ENCODE results near the gene ADSS1.
A peak's percentile ranks its signal among the peaks of the same experiment; 100 is the strongest.

ADSS1 gene

DNA sequence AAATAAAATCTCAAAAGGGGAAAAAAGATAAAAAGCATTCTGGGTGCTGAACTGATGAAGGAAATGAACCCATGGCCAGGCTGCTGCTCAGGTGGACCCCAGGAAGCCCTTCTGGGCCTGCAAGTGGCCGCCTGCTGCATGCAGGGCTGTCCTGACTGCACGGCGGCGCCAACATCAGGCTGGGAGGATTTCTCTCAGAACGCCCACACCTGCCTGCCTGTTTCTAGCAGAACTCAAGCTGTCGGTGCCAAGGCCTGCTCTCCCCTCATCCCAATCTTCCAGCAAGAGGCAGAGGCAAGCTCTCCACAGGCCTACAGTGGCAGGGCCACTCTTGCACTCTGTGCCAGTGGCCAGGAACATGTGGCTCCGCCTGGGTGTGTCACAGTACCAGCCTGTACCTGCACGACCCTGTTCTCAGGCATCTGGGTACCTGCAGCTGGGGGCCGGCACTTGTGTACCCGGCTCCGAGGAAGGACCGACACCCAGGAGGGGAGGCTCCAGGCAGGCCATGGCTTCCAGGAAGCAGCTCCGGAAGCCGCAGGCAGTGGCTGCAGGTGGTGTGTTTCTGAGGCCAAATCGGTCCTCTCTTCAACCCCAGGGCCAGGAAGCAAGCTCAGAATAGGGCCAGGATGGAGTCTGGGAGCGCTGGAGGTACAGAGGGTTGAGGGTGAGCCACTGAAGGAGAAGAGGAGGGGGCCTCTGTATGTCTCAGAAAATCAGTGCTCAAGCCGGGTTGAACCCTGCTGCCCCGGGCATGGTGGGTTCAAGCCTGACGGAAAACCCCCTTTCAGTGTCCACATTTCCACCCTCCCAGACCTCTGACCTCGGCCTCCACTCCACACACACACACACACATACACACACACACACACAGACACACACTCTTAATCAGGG, 37.2 kb upstream of the ADSS1 start:
- Histone ChIP-seq H3K23ac (ENCODE audit: low read length) (peak overlapping the region; percentile 37), H2BK120ac (ENCODE audit: low read depth, low read length) (no peak overlapping the region), H3K4me2 (ENCODE audit: low read length) (no peak overlapping the region), H2AK5ac (ENCODE audit: low read length) (no peak overlapping the region), H3K56ac (ENCODE audit: low read length) (peak overlapping the region; percentile 96), H3K18ac (ENCODE audit: low read length) (no peak overlapping the region), H2BK5ac (ENCODE audit: low read length) (no peak overlapping the region), H3K27ac (ENCODE audit: low read depth, low read length) (no peak overlapping the region), H2BK15ac (replicated peaks; ENCODE audit: low read depth) (no peak overlapping the region), H4K5ac (ENCODE audit: low read length) (no peak overlapping the region), H3K79me2 (ENCODE audit: control insufficient read depth, insufficient read depth, low read length) (peaks cover 21% of the 10 kb centered on the region), H4K8ac (ENCODE audit: low read depth, low read length) (no peak overlapping the region), H3K9ac (ENCODE audit: low read length) (no peak overlapping the region), H3K4me3 (ENCODE audit: low read length) (no peak overlapping the region), H3K27me3 (ENCODE audit: insufficient read depth, low read length, poor library complexity) (no peaks in the 10 kb centered on the region), H3K4ac (ENCODE audit: low read depth, low read length) (no peak overlapping the region), H3K4me1 (ENCODE audit: control insufficient read depth, low read depth, low read length) (peaks cover 19% of the 10 kb centered on the region), H3K79me1 (ENCODE audit: low read length) (peaks cover 12% of the 10 kb centered on the region), H3K36me3 (ENCODE audit: control insufficient read depth, insufficient read depth, low read length) (no peaks in the 10 kb centered on the region)
- no CpG with 5 or more reads among the region's 20 CpGs for WGBS (ENCODE audit: extremely low coverage, insufficient coverage, low lambda C conversion rate)
- no peak for DNase-seq

DNA sequence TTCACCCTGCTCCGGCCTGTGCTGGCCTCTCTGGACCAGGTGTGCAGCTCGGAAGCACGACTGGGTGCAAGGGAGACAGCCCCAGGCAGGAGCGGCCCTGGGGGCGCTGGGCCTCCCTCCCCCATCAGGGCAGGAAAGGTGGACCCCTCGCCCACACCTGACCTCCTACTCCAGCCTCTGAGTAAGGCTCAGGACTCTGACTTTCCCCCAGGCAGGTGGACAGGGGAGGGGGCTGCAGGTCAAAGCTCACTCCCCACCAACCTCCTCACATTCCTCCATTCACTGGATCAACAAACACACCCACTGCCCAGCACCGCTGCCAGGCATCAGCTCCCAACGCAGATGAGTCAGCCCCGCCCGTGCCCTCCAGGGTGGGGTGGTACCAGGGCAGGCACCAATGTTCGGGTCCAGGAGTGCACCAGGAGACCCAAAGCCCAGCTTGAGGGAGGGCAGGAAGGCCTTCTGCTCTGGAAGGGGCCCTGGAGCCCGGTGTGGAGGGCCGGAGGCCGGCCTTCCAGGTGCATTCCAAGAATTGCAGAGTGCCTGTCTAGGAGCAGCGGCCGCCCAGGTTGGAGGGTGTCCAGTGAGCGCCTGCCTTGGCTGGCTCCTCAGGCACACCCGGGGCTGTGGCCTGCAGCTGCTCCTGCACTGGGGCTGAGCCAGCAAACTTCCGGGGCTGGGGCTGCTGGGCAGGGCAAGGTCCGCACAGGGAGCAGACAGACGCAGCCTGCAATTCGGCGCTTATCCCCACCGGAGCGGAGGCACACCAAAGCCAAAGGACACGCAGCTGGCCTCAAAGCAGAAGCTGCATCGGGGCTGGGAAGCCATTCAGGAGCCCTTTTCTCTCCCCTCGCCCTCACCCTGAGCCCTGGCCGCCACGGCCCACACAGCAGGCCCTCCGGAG, 36.2 kb upstream of the ADSS1 start:
- Histone ChIP-seq H3K79me1 (ENCODE audit: low read length) (peaks cover 18% of the 10 kb centered on the region), H2BK15ac (replicated peaks; ENCODE audit: low read depth) (no peak overlapping the region), H3K18ac (ENCODE audit: low read length) (no peak overlapping the region), H2BK120ac (ENCODE audit: low read depth, low read length) (no peak overlapping the region), H3K23ac (ENCODE audit: low read length) (no peak overlapping the region), H3K27ac (ENCODE audit: low read depth, low read length) (peak overlapping the region; percentile 34), H3K79me2 (ENCODE audit: control insufficient read depth, insufficient read depth, low read length) (peaks cover 30% of the 10 kb centered on the region), H3K36me3 (ENCODE audit: control insufficient read depth, insufficient read depth, low read length) (no peaks in the 10 kb centered on the region), H3K56ac (ENCODE audit: low read length) (peak overlapping the region; percentile 96), H2BK5ac (ENCODE audit: low read length) (no peak overlapping the region), H3K27me3 (ENCODE audit: insufficient read depth, low read length, poor library complexity) (no peaks in the 10 kb centered on the region), H3K4me1 (ENCODE audit: control insufficient read depth, low read depth, low read length) (peaks cover 16% of the 10 kb centered on the region), H3K4me3 (ENCODE audit: low read length) (no peak overlapping the region), H3K9ac (ENCODE audit: low read length) (peak overlapping the region; percentile 81), H4K5ac (ENCODE audit: low read length) (no peak overlapping the region), H4K8ac (ENCODE audit: low read depth, low read length) (no peak overlapping the region), H2AK5ac (ENCODE audit: low read length) (peak overlapping the region; percentile 14), H3K4me2 (ENCODE audit: low read length) (no peak overlapping the region), H3K4ac (ENCODE audit: low read depth, low read length) (no peak overlapping the region)
- peak; percentile 67 for DNase-seq
- no CpG with 5 or more reads among the region's 31 CpGs for WGBS (ENCODE audit: extremely low coverage, insufficient coverage, low lambda C conversion rate)

DNA sequence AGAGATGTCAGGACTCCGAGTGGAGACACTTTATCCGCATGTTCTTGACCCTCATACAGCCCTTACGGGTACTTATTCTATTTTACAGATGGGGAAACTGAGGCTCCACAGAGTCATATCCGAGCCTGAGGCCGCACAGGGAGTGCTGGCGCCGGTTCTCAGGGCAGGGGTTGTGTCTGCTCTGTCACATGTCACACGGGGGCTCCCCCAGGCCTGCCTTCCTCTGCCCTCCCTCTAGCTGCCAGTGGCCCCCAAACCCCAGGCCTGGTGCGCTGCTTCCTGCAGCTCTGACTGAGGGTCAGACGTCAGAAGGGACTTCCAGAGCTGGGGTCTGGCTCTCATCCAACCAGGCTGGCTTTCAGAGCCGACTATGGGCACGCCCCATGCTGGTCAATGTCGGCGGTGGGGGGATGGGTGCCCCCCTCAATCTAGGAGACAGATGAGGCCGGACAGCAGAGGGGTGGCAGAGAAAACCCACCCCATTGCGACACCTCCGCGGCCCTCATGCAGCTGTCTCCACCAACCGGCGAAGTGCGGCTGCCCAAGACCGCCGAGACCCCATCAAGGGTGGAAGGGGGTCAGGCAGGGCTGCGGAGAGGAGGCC, 35.4 kb upstream of the ADSS1 start:
- peaks cover 23% of the 10 kb centered on the region for H3K79me1 ChIP-seq (ENCODE audit: low read length)
- DNase-seq = no peak
- peak overlapping the region; percentile 19 for H3K4me2 ChIP-seq (ENCODE audit: low read length)
- H4K8ac ChIP-seq (ENCODE audit: low read depth, low read length) = peak overlapping the region; percentile 28
- no peak overlapping the region for H3K27ac ChIP-seq (ENCODE audit: low read depth, low read length)
- H3K4me1 ChIP-seq (ENCODE audit: control insufficient read depth, low read depth, low read length) = peaks cover 11% of the 10 kb centered on the region
- peak overlapping the region; percentile 23 for H2BK5ac ChIP-seq (ENCODE audit: low read length)
- H3K18ac ChIP-seq (ENCODE audit: low read length) = peak overlapping the region; percentile 66
- no peak overlapping the region for H3K4me3 ChIP-seq (ENCODE audit: low read length)
- H3K27me3 ChIP-seq (ENCODE audit: insufficient read depth, low read length, poor library complexity) = no peaks in the 10 kb centered on the region
- no peak overlapping the region for H4K5ac ChIP-seq (ENCODE audit: low read length)
- no CpG with 5 or more reads among the region's 24 CpGs for WGBS (ENCODE audit: extremely low coverage, insufficient coverage, low lambda C conversion rate)
- H3K56ac ChIP-seq (ENCODE audit: low read length) = peak overlapping the region; percentile 96
- peak overlapping the region; percentile 81 for H3K9ac ChIP-seq (ENCODE audit: low read length)
- peak overlapping the region; percentile 96 for H3K23ac ChIP-seq (ENCODE audit: low read length)
- H3K4ac ChIP-seq (ENCODE audit: low read depth, low read length) = peak overlapping the region; percentile 7
- peaks cover 36% of the 10 kb centered on the region for H3K79me2 ChIP-seq (ENCODE audit: control insufficient read depth, insufficient read depth, low read length)
- no peaks in the 10 kb centered on the region for H3K36me3 ChIP-seq (ENCODE audit: control insufficient read depth, insufficient read depth, low read length)
- H2AK5ac ChIP-seq (ENCODE audit: low read length) = peak overlapping the region; percentile 59
- H2BK120ac ChIP-seq (ENCODE audit: low read depth, low read length) = peak overlapping the region; percentile 28
- H2BK15ac ChIP-seq (replicated peaks; ENCODE audit: low read depth) = no peak overlapping the region

DNA sequence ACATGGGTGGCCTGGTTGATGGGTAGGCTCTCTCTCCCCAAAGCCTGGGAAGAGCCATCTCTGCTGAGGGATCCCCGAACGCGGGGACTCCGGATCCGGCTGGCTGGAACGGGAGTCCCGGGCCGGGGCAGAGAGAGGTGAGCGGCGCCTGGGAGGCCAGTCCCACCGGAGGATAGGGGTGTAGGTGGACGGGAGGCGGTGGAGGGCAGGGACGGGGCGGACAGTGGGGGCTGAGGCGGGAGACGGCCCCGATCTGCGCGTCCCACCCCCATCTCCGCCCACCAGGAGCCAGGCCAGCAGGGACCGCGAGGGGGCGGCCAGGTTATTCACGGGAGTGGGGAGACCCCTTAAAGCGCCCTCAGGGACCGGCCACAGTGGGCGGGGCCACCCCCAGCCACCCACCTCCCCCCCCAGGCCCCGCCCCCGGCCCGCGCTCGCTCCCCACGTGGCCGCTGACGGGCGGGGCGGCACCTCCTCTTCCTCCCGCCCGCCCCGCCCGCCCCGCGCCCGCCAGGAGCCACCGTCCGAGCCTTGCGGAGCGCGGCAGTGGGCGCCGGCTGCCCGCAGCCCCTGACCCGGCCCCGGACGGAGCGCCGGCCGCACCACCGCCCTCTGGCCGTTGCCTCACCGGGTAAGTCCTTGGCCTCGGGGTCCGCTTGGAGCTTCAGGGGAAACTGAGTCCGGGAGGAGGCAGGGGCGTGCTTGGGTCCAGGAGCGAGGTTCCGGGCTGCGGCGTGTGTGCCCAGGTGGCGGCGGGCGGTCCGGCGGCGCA, 34.7 kb upstream of the ADSS1 start, which contains the start of gene INF2:
TSS of gene INF2 (plus strand) at position 510 of the 772 bp plus-strand sequence. CDS start 11,748 bp downstream, outside the sequence.
- Histone ChIP-seq H3K56ac (ENCODE audit: low read length) (peak within 1 kb of the TSS; percentile 98), H3K18ac (ENCODE audit: low read length) (peak within 1 kb of the TSS; percentile 69), H2BK15ac (replicated peaks; ENCODE audit: low read depth) (no peak within 1 kb of the TSS), H3K79me1 (ENCODE audit: low read length) (peaks cover 28% of the 10 kb centered on the region), H3K9ac (ENCODE audit: low read length) (peak within 1 kb of the TSS; percentile 83), H3K27ac (ENCODE audit: low read depth, low read length) (peak within 1 kb of the TSS; percentile 28), H2BK120ac (ENCODE audit: low read depth, low read length) (peak within 1 kb of the TSS; percentile 28), H3K27me3 (ENCODE audit: insufficient read depth, low read length, poor library complexity) (no peaks in the 10 kb centered on the region), H2BK5ac (ENCODE audit: low read length) (peak within 1 kb of the TSS; percentile 23), H2AK5ac (ENCODE audit: low read length) (peak within 1 kb of the TSS; percentile 78), H4K5ac (ENCODE audit: low read length) (no peak within 1 kb of the TSS), H4K8ac (ENCODE audit: low read depth, low read length) (peak within 1 kb of the TSS; percentile 28), H3K23ac (ENCODE audit: low read length) (peak within 1 kb of the TSS; percentile 96), H3K79me2 (ENCODE audit: control insufficient read depth, insufficient read depth, low read length) (peaks cover 42% of the 10 kb centered on the region), H3K4ac (ENCODE audit: low read depth, low read length) (peak within 1 kb of the TSS; percentile 64), H3K36me3 (ENCODE audit: control insufficient read depth, insufficient read depth, low read length) (no peaks in the 10 kb centered on the region), H3K4me1 (ENCODE audit: control insufficient read depth, low read depth, low read length) (peaks cover 13% of the 10 kb centered on the region), H3K4me3 (ENCODE audit: low read length) (peak within 1 kb of the TSS; percentile 91), H3K4me2 (ENCODE audit: low read length) (peak within 1 kb of the TSS; percentile 80)
- no CpG with 5 or more reads among the region's 76 CpGs for WGBS (ENCODE audit: extremely low coverage, insufficient coverage, low lambda C conversion rate)
- peak; percentile 65 for DNase-seq
